Endothelial cell of umbilical vein (primary cell): Measurements from ENCODE around the gene ADAM8. TPM values are rescaled to one million over a fixed set of nuclear protein-coding genes. Genes with fewer than 3 reads are reported as not detected.

Experiments used
- BruUV-seq: library from RNA; stranded (reverse); fragments of 400-500 nt; replicated peaks from 2 replicates; lab custom pipeline; 2021; lab: Mats Ljungman, UMichigan
- CTCF ChIA-PET: fragments of 300-600, 350-600 bp; sonication (Branson Sonifier 250); formaldehyde crosslinking; loops from one replicate; lab custom pipeline; 2021; ENCODE audit warnings: antibody characterized with exemption, inconsistent platforms; lab: Charles Lee
- POLR2A ChIA-PET: fragments of 300-600, 350-600 bp; sonication (Branson Sonifier 250); formaldehyde crosslinking; loops from one replicate; lab custom pipeline; 2021; ENCODE audit warnings: antibody characterized with exemption, inconsistent platforms; lab: Charles Lee
- DNase-seq: peaks from one replicate; pipeline ENCODE4 v3.0.0-alpha.2; 2011; ENCODE audit warnings: low read depth, low spot score
- FAIRE-seq: peaks from 2 replicates; lab custom pipeline; 2011; peaks lifted over from hg19 to GRCh38; lab: Jason Lieb, UNC
- H2AFZ ChIP-seq: 2 replicates; pipeline ENCODE4 v1.6.0; 2012; ENCODE audit warnings: low read depth, low read length, control low read depth, inconsistent platforms
- H3K27ac ChIP-seq: 2 replicates; pipeline ENCODE4 v1.5.1; 2011; ENCODE audit warnings: low read depth, mild to moderate bottlenecking, control low read depth, low read length, moderate library complexity; ENCODE audit not compliant: insufficient read depth
- H3K27me3 ChIP-seq, 2 experiments: 2 replicates each; pipeline versions ENCODE4 v1.6.0 to v1.6.1; 2011; ENCODE audit warnings: low read length in 2 of 2, mixed read lengths in 1 of 2; ENCODE audit not compliant: control insufficient read depth in 2 of 2, insufficient read depth in 2 of 2
- H3K36me3 ChIP-seq, 2 experiments: 2 replicates in 1 of 2; 3 replicates in 1 of 2; pipeline ENCODE4 v1.5.1; 2011; ENCODE audit warnings: low read length in 2 of 2, mild to moderate bottlenecking in 1 of 2, moderate library complexity in 1 of 2; ENCODE audit not compliant: control insufficient read depth in 2 of 2, insufficient read depth in 2 of 2; ENCODE audit errors: extremely low read depth in 1 of 2
- H3K4me1 ChIP-seq: 3 replicates; pipeline ENCODE4 v1.5.1; 2011; ENCODE audit warnings: mild to moderate bottlenecking, low read length; ENCODE audit not compliant: control insufficient read depth, insufficient read depth; ENCODE audit errors: extremely low read depth
- H3K4me2 ChIP-seq: 2 replicates; pipeline ENCODE4 v1.6.1; 2011; ENCODE audit warnings: low read length, control low read depth, mixed read lengths; ENCODE audit not compliant: insufficient read depth
- H3K4me3 ChIP-seq, 3 experiments: fragments of 200-600 bp in 1 of 3; sonication (generic), shearing (Covaris generic) in 1 of 3; replicated peaks in 1 of 3; 2 replicates each; pipeline ENCODE4 v1.5.1; 2011 to 2016; ENCODE audit warnings: control low read depth in 3 of 3, low read length in 3 of 3, mild to moderate bottlenecking in 2 of 3, inconsistent platforms in 1 of 3, low read depth in 1 of 3, moderate library complexity in 1 of 3; ENCODE audit not compliant: insufficient read depth in 1 of 3
- H3K79me2 ChIP-seq: 2 replicates; pipeline ENCODE4 v1.6.0; 2012; ENCODE audit warnings: low read length, inconsistent platforms; ENCODE audit not compliant: control insufficient read depth, insufficient read depth
- H3K9ac ChIP-seq: replicated peaks from 2 replicates; pipeline ENCODE3; 2011; ENCODE audit warnings: low read length, control low read depth; ENCODE audit not compliant: insufficient read depth; ENCODE audit errors: extremely low read depth
- H3K9me1 ChIP-seq: replicated peaks from 3 replicates; pipeline ENCODE4 v1.6.0; 2011; ENCODE audit warnings: mild to moderate bottlenecking, low read length; ENCODE audit not compliant: control insufficient read depth, insufficient read depth; ENCODE audit errors: extremely low read depth
- H3K9me3 ChIP-seq: replicated peaks from 2 replicates; pipeline ENCODE4 v1.5.1; 2012; ENCODE audit warnings: low read length, inconsistent platforms; ENCODE audit not compliant: control insufficient read depth, insufficient read depth
- H4K20me1 ChIP-seq: replicated peaks from 2 replicates; pipeline ENCODE3; 2011; ENCODE audit warnings: mild to moderate bottlenecking, low read length; ENCODE audit not compliant: control insufficient read depth, insufficient read depth; ENCODE audit errors: extremely low read depth
- CTCF ChIP-seq, 2 donors: IDR thresholded peaks; 1 replicate in 1 of 2; 2 replicates in 1 of 2; pipeline ENCODE4 v1.5.1; 2011; ENCODE audit warnings: low read length in 2 of 2, mild to moderate bottlenecking in 2 of 2, moderate library complexity in 2 of 2, control low read depth in 1 of 2, inconsistent platforms in 1 of 2, low read depth in 1 of 2; ENCODE audit not compliant: insufficient read depth in 1 of 2; ENCODE audit errors: extremely low read depth in 1 of 2
- EZH2 ChIP-seq: IDR thresholded peaks from 2 replicates; pipeline ENCODE4 v1.6.1; 2012; ENCODE audit warnings: borderline replicate concordance, low read depth, mild to moderate bottlenecking, moderate library complexity, low read length, inconsistent platforms; ENCODE audit not compliant: severe bottlenecking
- FOS ChIP-seq: IDR thresholded peaks from 2 replicates; pipeline ENCODE4 v1.6.1; 2011; ENCODE audit warnings: mild to moderate bottlenecking, low read length, moderate library complexity, borderline replicate concordance; ENCODE audit not compliant: insufficient read depth
- GATA2 ChIP-seq: IDR thresholded peaks from 2 replicates; pipeline ENCODE4 v1.7.0; 2011; ENCODE audit warnings: low read depth, mild to moderate bottlenecking, moderate library complexity, mixed read lengths, low read length; ENCODE audit not compliant: insufficient read length, insufficient read depth
- JUN ChIP-seq: IDR thresholded peaks from 2 replicates; pipeline ENCODE4 v1.6.1; 2011; ENCODE audit warnings: borderline replicate concordance, low read depth; ENCODE audit not compliant: insufficient read length, insufficient read depth
- MAX ChIP-seq: IDR thresholded peaks from 2 replicates; pipeline ENCODE4 v1.6.1; 2011; ENCODE audit not compliant: insufficient read depth, insufficient read length
- POLR2AphosphoS5 ChIP-seq: IDR thresholded peaks from 2 replicates; pipeline ENCODE4 v1.6.1; 2012; ENCODE audit warnings: low read depth, mild to moderate bottlenecking, control low read depth, low read length, moderate library complexity; ENCODE audit not compliant: insufficient read depth
- dilution Hi-C: fragments of 300-500 bp; cut with MboI; formaldehyde crosslinking; loops from one replicate; pipeline ENCODE4 v1.15.0; 2019; ENCODE audit warnings: low sequenced_read_pairs; ENCODE audit not compliant: extremely low pct_ligation_motif_present
- intact Hi-C: fragments of 100-400 bp; cut with micrococcal nuclease; formaldehyde crosslinking; loops from one replicate; pipeline ENCODE4 v1.10.0; 2022
- polyA plus RNA-seq, 4 experiments: library from polyadenylated mRNA; depleted of rRNA in 3 of 4; stranded (reverse) in 3 of 4; unstranded in 1 of 4; fragments of >200 nt; gene quantifications; 2 replicates each; pipeline versions ENCODE4 v1.2.1 to v1.2.3, GENCODE V29; 2011 to 2012; ENCODE audit warnings: missing spikeins in 1 of 4
- total RNA-seq: library from RNA; stranded (reverse); gene quantifications from 2 replicates; pipeline ENCODE4 v1.2.3, GENCODE V29; 2021

Gene ADAM8
- total and polyA plus RNA-seq, 2 donors (not counting 3 experiments of a cell fraction or from before 2014, with no cell fraction given), result 0.51 to 0.55 TPM

- no peak for TF ChIP-seq GATA2
- TF ChIP-seq MAX, result no peak
- no peak for TF ChIP-seq EZH2
- no peak for TF ChIP-seq CTCF (IDR thresholded peaks at IDR 0.05; ENCODE audit: extremely low read depth in 1 of 2, insufficient read depth in 1 of 2, low read depth in 1 of 2, low read length in 2 of 2)
- no peak for TF ChIP-seq POLR2AphosphoS5
- TF ChIP-seq FOS, result no peak
- TF ChIP-seq JUN, result no peak
- Histone ChIP-seq H3K4me3 (no peak overlapping the region), H3K4me1 (no peaks in the 10 kb centered on the region), H3K27me3 (peaks cover 0 to 2% of the 10 kb centered on the region in 2 experiments), H3K4me2 (no peak overlapping the region), H4K20me1 (no peaks in the 10 kb centered on the region), H3K79me2 (no peaks in the 10 kb centered on the region), H2AFZ (no peak overlapping the region), H3K36me3 (no peaks in the 10 kb centered on the region), H3K9ac (no peak overlapping the region), H3K9me3 (no peaks in the 10 kb centered on the region), H3K27ac (no peak overlapping the region), H3K9me1 (no peaks in the 10 kb centered on the region)
- DNase-seq (no peak), FAIRE-seq (no peak)
- ChIA-PET POLR2A (no interaction called here), CTCF (interaction anchor here (0.9 kb wide), 1 partner anchor 14 kb away, joined by 3 read pairs; no protein-coding TSS in a partner anchor)
- dilution Hi-C loops (no loop called here), intact Hi-C loops (no loop called here)
- no TSS peak for BruUV-seq
Measured at GRCh38 chr10:133270773-133271297, 5.8 kb downstream of the ADAM8 start.
